Vagina (tissue), 2 donors: ENCODE data around the gene NKX1-2.

Experiments used
- CTCF ChIP-seq, 3 experiments: fragments of 450-650 bp in 2 of 3; fragments of 200-600 bp in 1 of 3; sonication (generic) in 1 of 3; IDR thresholded peaks; one replicate each; pipeline ENCODE4 v1.5.1; 2017 to 2019; ENCODE audit warnings: antibody characterized with exemption in 3 of 3, mild to moderate bottlenecking in 2 of 3, moderate library complexity in 2 of 3
- POLR2A ChIP-seq, 2 donors: fragments of 450-650 bp; IDR thresholded peaks; one replicate each; pipeline ENCODE4 v1.6.1; 2017; ENCODE audit warnings: antibody characterized with exemption in 2 of 2, mild to moderate bottlenecking in 2 of 2, moderate library complexity in 2 of 2

GRCh38 chr10:124460144-124460543 lies 10.3 kb upstream of the NKX1-2 start:
- no peak for TF ChIP-seq POLR2A (IDR thresholded peaks at IDR 0.05)
- no peak for TF ChIP-seq CTCF (IDR thresholded peaks at IDR 0.05)
